NCI-H1417 (cell line): ENCODE results near the gene ADM5.
A peak's percentile ranks its signal among the peaks of the same experiment; 100 is the strongest.

Source experiments
- DNase-seq, 3 experiments: peaks; one replicate each; lab custom pipeline; 2025; lab: John Stamatoyannopoulos, UW

ADM5 gene

GRCh38 chr19:49689133-49690078 lies at the start of gene ADM5:
TSS of gene ADM5 (plus strand) at chr19:49689594. CDS start at chr19:49689838, 244 bp downstream.
- DNase-seq = peak; percentile 66 to 79 (median 74)

GRCh38 chr19:49640113-49640898 lies 49.1 kb upstream of the ADM5 start, which contains the start of gene RRAS:
TSS of gene RRAS (minus strand) at chr19:49640143. CDS start at chr19:49640098, 45 bp downstream.
- DNase-seq = peak; percentile 98 to 100 (median 99)

DNA sequence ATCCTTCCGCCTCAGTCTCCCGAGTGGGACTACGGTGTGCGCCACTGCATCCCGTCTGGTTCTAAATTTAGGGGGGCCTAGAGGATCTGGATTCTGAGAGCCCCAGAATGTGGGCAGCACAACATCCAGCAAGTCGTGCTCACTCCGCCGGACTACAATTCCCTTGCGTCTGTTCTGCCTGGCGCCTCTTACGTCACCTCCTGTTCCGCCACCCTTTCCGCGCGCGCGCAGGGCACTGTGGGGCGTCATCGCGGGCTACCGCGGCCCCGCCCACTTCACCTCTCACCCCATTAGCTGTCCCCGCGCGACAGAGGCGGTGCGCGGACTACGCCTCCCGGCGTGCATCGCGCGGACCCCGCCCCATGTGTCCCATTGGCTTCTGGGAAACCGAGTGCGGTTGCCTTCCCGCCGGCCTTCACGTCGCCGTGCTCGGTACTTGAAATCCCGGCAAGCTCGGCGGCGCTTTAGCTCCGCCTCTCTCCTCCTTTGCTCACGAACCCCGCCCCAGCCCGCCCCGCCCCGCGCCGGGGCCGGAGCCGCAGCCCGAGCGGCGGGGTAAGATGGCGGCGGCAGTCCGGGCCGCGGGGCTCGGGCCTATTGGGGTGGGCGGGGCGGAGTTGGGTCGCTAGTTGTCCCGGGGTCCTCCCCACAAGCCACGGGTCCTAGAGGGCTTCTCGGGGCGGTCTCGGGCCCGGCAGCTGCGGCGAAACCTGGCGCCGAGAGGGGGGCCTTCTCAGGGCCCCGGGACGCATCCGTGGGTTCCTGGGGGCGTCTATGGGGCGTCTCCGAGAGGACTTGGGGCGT lies 47.5 kb upstream of the ADM5 start, which contains the start of gene SCAF1:
SCAF1 (plus strand) TSS at position 522 of the 804 bp plus-strand sequence. CDS start 2,818 bp downstream, outside the sequence.
- peak; percentile 99 to 100 (median 99) for DNase-seq

DNA sequence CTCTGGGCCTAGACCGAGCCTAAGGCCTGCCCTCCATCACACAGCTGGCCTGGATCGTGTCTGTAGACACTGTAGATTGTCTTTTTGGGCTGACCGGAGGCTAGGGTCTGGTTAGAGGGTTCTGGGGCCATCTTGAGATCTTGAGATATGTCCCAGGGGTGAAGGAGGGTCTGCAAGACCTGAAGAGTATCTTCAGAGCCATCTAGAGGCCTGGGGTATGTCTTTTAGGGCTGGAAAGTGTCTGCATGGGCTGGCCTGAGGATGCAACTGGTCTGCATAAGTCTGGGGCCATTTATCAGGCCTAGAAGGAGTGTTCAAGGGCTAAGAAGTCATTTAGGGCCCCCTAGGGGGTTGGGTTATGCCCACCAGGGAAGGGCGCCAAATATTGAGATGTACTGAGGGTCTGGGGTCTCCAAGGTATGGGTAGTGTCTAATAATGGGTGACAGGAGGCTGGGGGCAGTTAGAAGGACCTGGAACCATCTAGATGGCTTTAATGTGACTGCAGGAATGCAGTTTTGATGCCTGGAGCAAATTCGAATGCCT lies 46.8 kb upstream of the ADM5 start:
- peak in 1 of 3 experiments; percentile 39 for DNase-seq

DNA sequence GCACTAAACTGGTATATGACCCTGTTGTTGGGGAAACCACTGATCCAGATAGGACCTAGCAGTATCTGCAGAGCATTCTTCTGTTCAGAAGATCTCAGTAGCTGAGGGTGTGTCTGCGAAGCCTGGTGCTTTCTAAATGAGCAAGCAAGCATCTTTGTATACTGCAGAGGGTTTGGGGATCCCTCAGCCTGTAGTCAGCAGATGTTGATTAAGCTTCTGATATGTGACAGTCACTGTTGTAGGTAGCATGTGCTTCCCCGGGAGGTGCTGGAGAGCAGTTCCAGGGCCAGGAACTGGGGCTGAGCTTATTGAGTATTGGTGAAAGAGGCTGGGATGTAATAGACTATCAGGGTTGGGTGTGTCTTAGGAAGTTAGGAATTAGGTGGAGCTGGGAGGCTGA lies 45.9 kb upstream of the ADM5 start:
- no peak for DNase-seq

DNA sequence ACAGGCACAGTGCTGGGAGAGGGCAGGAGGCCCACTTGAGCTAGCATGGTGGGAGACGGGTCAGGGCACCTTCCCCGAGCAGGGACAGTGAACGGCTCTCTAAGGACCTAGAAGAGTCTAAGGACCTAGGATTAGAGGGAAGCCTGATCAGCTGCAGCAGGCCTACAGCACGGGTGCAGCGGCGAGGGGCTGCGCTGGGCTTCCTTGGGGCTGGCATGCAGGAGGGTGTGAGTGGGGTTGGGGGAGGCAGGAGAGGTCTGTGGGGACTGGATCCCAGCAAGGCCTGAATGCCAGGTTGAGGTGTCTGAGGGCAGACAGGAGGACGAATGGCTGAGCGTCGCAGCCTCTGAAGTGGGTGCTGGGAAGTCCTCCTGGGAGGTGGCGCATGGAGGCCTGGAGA lies 43.8 kb upstream of the ADM5 start:
- no peak for DNase-seq

DNA sequence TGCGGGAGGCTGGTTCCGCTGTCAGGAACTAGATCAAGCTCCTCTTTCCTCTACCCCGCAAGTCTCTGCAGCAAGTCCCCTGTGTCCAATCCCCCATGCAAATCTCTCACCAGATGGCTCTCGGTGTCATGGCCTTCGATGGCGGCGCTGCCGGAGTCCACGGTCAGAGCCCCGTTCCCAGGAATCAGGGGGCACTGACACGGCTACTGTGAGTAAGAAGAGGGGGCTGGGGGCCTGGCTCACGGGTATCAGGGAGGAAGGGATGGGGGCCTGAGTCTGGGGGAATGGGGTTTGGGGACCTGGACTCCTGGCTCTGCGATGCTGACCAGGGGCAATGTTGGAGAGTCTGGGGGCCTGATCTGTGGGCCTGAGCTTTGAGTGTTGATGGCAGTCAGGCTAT lies 43.4 kb upstream of the ADM5 start:
- no peak for DNase-seq

DNA sequence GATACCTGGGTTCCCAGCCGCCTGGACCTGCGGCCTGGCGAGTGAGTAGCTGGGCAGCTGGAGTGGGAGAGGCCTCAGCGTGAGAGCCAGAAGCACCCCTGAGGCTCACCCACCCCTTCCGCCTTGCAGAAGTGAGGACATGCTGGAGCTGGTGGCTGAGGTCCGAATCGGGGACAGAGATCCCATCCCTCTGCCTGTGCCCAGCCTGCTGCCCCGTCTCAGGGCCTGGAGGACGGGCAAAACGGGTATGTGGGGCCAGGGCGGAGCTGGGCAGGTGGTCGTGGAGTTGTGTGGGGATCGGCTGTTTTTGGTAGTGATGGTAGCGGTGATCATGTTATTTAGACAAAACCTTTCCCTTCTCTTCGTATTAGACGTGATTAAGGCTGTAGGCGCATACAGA lies 42.8 kb upstream of the ADM5 start:
- no peak for DNase-seq

GRCh38 chr19:49651029-49651819 lies 38.2 kb upstream of the ADM5 start:
- no peak for DNase-seq

DNA sequence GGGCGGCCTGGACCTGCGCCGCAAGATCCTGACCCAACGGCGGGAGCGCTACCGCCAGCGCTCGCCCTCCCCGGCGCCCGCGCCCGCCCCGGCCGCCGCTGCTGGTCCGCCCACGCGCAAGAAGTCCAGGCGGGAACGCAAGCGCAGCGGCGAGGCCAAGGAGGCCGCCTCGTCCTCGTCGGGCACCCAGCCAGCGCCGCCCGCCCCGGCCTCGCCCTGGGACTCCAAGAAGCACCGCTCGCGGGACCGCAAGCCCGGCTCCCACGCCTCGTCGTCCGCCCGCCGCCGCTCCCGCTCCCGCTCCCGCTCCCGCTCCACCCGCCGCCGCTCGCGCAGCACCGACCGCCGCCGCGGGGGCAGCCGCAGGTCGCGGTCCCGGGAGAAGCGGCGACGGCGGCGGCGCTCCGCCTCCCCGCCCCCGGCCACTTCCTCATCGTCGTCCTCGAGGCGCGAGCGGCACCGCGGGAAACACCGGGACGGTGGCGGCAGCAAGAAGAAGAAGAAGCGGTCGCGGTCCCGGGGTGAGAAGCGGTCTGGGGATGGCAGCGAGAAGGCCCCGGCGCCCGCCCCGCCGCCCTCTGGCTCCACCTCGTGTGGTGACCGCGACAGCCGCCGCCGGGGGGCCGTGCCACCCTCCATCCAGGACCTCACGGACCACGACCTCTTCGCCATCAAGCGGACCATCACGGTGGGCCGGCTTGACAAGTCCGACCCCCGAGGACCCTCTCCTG lies 37.4 kb upstream of the ADM5 start:
- no peak for DNase-seq

GRCh38 chr19:49652551-49653465 lies 36.6 kb upstream of the ADM5 start:
- no peak for DNase-seq

DNA sequence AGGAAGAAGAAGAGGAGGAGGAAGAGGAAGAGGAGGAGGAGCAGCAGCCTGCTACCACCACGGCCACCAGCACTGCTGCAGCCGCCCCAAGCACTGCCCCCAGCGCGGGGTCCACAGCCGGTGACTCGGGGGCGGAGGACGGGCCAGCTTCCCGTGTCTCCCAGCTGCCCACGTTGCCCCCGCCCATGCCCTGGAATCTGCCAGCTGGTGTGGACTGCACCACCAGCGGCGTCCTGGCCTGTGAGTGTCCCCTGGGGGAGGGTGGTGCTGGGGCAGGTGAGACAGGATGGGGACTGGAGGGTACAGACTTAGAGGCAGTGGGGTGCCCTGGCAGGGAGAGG lies 36.0 kb upstream of the ADM5 start:
- DNase-seq = no peak

DNA sequence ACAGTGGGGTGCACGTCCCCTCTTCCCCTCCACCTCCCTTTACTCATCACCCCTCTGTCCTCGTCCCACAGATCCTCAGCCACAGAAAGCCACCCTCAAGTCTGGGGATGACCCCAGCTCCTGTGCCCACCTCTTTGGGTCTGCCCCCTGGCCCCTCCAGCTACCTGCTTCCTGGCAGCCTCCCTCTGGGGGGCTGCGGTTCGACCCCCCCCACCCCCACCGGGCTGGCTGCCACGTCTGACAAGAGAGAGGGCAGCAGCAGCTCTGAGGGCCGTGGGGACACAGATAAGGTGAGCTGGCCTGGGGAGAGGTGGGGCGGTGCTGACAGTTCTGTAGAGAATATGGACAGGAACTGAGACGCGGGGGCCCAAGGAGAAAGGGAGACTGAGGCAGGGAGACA lies 34.8 kb upstream of the ADM5 start:
- DNase-seq = no peak

DNA sequence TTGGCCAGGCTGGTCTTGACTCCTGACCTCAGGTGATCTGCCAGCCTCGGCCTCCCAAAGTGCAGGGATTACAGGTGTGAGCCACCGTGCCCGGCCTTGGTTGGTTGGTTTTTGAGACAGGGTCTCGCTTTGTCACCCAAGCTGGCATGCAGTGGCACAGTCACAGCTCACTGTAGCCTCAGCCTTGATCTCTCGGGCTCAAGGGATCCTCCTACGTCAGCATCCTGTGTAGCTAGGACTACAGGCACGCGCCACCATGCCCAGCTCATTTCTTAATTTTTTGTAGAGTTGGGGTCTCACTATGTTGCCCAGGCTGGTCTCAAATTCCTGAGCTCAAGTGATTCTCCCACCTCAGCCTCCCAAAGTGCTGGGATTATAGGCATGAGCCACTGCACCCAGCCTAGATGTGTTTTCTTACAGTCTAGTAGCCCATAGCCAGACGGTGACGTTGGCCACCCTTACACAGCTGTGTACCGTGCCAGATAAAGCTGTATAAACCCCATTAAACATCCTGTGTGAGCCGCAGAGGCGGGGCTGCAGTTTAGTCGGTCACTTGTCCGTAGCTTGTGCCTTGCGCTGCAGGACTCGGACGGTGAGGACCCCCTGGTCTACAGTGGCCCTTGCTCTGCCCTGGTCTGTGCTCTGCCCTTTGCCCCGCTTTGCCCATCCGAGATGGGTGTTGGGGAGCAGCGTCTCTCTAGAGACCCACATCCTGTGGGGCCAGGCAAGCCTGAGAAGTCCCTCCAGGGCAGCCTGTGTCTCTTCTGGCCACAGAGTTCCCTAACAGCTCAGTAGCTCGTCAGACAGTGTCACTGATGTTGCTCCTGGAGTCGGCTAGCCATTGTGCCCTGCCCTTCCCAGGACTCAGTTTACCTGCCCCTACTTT lies 33.6 kb upstream of the ADM5 start:
- no peak for DNase-seq

DNA sequence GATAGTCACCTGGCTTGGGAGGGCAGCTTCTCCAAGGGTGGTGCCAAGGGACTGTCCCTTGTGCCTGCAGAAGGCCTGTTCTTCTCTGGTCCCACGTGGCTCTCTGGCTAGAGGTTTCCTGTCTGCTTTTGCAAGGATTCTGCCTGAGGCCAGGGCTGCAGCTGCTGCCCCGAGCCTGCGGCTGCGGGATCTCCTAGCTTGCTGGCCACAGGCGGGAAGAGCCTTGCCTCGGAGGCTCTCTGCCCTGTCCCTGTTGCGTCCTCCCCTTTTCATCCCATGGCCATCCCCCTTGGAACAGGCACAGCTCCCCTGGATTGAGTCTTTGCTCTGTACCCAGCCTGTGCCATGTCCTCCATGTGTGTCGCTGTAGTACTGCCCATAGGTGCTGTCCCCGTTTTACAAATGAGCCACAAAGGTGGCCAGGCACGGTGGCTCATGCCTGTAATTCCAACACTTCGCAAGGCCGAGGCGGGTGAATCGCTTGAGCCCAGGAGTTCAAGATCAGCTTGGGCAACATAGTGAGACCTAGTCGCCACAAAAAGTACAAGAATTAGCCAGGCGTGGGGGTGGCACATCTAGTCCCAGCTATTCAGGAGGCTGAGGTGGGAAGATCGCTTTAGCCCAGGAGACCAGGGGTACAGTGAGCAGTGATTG lies 32.8 kb upstream of the ADM5 start:
- no peak for DNase-seq

DNA sequence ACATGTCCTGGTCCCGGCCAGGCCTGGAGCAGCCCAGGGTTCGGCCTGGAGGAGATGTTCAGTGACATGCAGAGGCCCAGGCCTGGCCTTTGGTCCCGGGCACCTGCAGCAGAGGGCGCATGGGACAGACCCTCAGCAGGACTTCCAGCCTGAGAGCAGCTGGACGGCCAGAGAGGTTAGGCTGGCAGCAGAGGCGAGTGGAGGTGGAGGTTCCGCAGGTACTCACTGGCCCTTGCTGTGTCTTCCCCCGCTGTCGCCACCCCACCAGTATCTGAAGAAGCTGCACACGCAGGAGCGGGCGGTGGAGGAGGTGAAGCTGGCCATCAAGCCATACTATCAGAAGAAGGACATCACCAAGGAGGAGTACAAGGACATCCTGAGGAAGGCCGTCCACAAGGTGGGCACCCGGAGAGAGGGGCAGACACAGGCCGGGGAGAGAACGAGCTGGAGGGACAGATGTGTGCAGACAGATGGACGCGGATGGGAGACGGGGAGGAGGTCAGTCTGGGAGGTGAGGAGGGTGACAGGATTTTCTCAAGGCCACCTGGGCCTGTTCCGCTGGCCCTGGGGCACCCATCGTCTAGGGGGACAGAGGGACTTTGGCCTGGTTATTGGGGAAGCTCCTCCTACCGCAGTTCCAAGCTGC lies 31.8 kb upstream of the ADM5 start:
- DNase-seq = no peak

DNA sequence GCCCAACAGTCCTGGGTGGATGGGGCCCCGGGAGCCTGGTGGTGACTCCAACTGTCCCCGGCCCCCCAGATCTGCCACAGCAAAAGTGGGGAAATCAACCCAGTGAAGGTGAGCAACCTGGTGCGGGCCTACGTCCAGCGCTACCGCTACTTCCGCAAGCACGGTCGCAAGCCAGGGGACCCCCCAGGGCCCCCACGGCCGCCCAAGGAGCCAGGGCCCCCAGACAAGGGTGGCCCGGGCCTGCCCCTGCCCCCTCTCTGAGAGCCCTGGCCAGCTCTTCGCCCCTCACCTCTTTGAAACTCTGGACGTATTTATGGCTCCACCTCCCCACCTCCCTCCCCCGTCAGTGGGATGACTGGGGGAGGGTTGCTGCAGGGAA lies 31.3 kb upstream of the ADM5 start:
- DNase-seq = no peak
